Astrocyte (in vitro differentiated cells and primary cell): ENCODE results near the gene RESF1. TPM values are rescaled to one million over a fixed set of nuclear protein-coding genes. Genes with fewer than 3 reads are reported as not detected.

Experiments used
- DNase-seq: peaks from one replicate; pipeline ENCODE4 v3.0.0-alpha.2; 2010; ENCODE audit warnings: low read depth
- FAIRE-seq: peaks from 2 replicates; lab custom pipeline; 2011; peaks lifted over from hg19 to GRCh38; lab: Jason Lieb, UNC
- H2AFZ ChIP-seq: 2 replicates; pipeline ENCODE4 v1.6.0; 2012; ENCODE audit warnings: low read depth, low read length, inconsistent platforms
- H3K27ac ChIP-seq: 2 replicates; pipeline ENCODE4 v1.5.1; 2011; ENCODE audit warnings: low read depth, low read length, inconsistent platforms
- H3K27me3 ChIP-seq: 2 replicates; pipeline ENCODE4 v1.6.0; 2011; ENCODE audit warnings: low read length, inconsistent platforms; ENCODE audit not compliant: insufficient read depth
- H3K36me3 ChIP-seq: 2 replicates; pipeline ENCODE4 v1.5.1; 2011; ENCODE audit warnings: low read length, inconsistent platforms; ENCODE audit not compliant: insufficient read depth
- H3K4me1 ChIP-seq: 2 replicates; pipeline ENCODE4 v1.5.1; 2011; ENCODE audit warnings: low read length, inconsistent platforms; ENCODE audit not compliant: insufficient read depth
- H3K4me2 ChIP-seq: 2 replicates; pipeline ENCODE4 v1.6.0; 2012; ENCODE audit warnings: low read length, inconsistent platforms
- H3K4me3 ChIP-seq: 2 replicates; pipeline ENCODE4 v1.5.1; 2011; ENCODE audit warnings: low read depth, mild to moderate bottlenecking, low read length, inconsistent platforms; ENCODE audit not compliant: insufficient read depth
- H3K79me2 ChIP-seq: 2 replicates; pipeline ENCODE4 v1.6.0; 2012; ENCODE audit warnings: mild to moderate bottlenecking, low read length, inconsistent platforms; ENCODE audit not compliant: insufficient read depth
- H3K9ac ChIP-seq: 2 replicates; pipeline ENCODE4 v1.6.0; 2012; ENCODE audit warnings: mild to moderate bottlenecking, low read length, inconsistent platforms
- H3K9me3 ChIP-seq: 2 replicates; pipeline ENCODE4 v1.5.1; 2012; ENCODE audit warnings: low read depth, mild to moderate bottlenecking, low read length, inconsistent platforms; ENCODE audit not compliant: insufficient read depth
- H4K20me1 ChIP-seq: 2 replicates; pipeline ENCODE4 v1.6.0; 2012; ENCODE audit warnings: low read length, inconsistent platforms; ENCODE audit not compliant: insufficient read depth
- H3K27ac Mint-ChIP-seq: one replicate; pipeline ENCODE4 v1.8.0; 2021; ENCODE audit warnings: mild to moderate bottlenecking, mixed read lengths; ENCODE audit not compliant: unreplicated experiment
- H3K27me3 Mint-ChIP-seq: one replicate; pipeline ENCODE4 v1.8.0; 2021; ENCODE audit warnings: low read depth, mixed read lengths; ENCODE audit not compliant: unreplicated experiment
- H3K36me3 Mint-ChIP-seq: one replicate; pipeline ENCODE4 v1.8.0; 2021; ENCODE audit warnings: low read depth, mixed read lengths; ENCODE audit not compliant: unreplicated experiment
- H3K4me1 Mint-ChIP-seq: one replicate; pipeline ENCODE4 v1.8.0; 2021; ENCODE audit warnings: low read depth, mixed read lengths; ENCODE audit not compliant: unreplicated experiment
- H3K4me3 Mint-ChIP-seq: one replicate; pipeline ENCODE4 v1.8.0; 2021; ENCODE audit warnings: mild to moderate bottlenecking, moderate library complexity, mixed read lengths; ENCODE audit not compliant: unreplicated experiment
- H3K9me3 Mint-ChIP-seq: one replicate; pipeline ENCODE4 v1.8.0; 2021; ENCODE audit warnings: mild to moderate bottlenecking, mixed read lengths; ENCODE audit not compliant: unreplicated experiment
- CTCF ChIP-seq: IDR thresholded peaks from 2 replicates; pipeline ENCODE4 v1.5.1; 2011; ENCODE audit warnings: low read depth, mild to moderate bottlenecking, inconsistent platforms, low read length, moderate library complexity; ENCODE audit not compliant: insufficient read depth
- EZH2 ChIP-seq: IDR thresholded peaks from 2 replicates; pipeline ENCODE4 v1.6.1; 2012; ENCODE audit warnings: mild to moderate bottlenecking, low read length, inconsistent platforms; ENCODE audit not compliant: insufficient read depth
- total RNA-seq: library from RNA; stranded (reverse); gene quantifications from 2 replicates; pipeline ENCODE4 v1.2.1, GENCODE V29; 2021

Gene RESF1
- total RNA-seq, 1 donor from 2014 or later, result 22.2 TPM

DNA sequence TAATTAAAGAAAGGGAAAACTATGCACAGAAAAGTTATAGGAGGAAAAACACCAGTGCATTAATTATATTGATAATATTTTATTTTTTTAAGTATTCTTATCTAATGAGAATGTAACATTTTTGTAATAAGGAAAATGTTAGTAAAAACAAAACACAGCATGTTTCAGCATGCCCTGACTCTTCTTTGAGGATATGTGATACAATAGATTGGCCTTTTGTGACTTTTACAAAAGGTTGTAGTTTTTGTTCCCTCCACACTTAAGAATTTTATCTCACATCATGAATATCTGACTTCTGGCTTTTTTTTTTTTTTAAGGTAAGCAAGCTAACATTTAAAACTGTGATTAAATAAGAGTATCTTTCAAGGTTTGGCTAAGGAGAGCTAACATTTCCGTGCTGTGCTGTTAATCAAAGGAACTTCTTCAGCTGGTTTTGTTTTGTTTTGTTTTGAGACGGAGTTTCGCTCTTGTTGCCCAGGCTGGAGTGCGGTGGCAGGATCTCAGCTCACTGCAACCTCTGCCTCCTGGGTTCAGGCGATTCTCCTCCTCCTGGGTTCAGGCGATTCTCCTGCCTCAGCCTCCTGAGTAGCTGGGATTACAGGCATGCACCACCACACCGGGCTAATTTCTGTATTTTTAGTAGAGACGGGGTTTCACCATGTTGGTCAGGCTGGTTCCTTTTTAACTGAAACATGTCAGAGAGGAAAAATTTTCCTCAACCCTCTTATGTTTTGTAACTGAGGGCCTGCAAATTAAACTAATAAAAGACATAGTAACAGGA is 30.8 kb upstream of the RESF1 start:
- H3K9me3 ChIP-seq, result peaks cover 3% of the 10 kb centered on the region
- no peak overlapping the region for H3K27ac Mint-ChIP-seq

GRCh38 chr12:31929027-31929526 is 30.1 kb upstream of the RESF1 start:
- Histone ChIP-seq H3K4me3 (no peak overlapping the region), H3K27ac (no peak overlapping the region), H3K9ac (no peak overlapping the region), H3K4me2 (no peak overlapping the region), H3K4me1 (no peaks in the 10 kb centered on the region), H2AFZ (no peak overlapping the region), H3K9me3 (no peaks in the 10 kb centered on the region), H3K79me2 (no peaks in the 10 kb centered on the region), H3K36me3 (no peaks in the 10 kb centered on the region), H4K20me1 (no peaks in the 10 kb centered on the region), H3K27me3 (no peaks in the 10 kb centered on the region)
- H3K36me3 Mint-ChIP-seq, result no peaks in the 10 kb centered on the region
- H3K4me3 Mint-ChIP-seq, result no peak overlapping the region
- peaks cover 8% of the 10 kb centered on the region for H3K9me3 Mint-ChIP-seq
- no peaks in the 10 kb centered on the region for H3K27me3 Mint-ChIP-seq
- no peaks in the 10 kb centered on the region for H3K4me1 Mint-ChIP-seq
- TF ChIP-seq CTCF, result no peak
- no peak for TF ChIP-seq EZH2
- no peak for FAIRE-seq
- DNase-seq, result no peak
- H3K27ac Mint-ChIP-seq, result no peak overlapping the region

More for the DNA sequence above, 30.8 kb upstream of the RESF1 start:
- H3K4me1 Mint-ChIP-seq, result no peaks in the 10 kb centered on the region
- H3K4me1 ChIP-seq, result no peaks in the 10 kb centered on the region
- no peak overlapping the region for H3K27ac ChIP-seq
- H3K4me3 Mint-ChIP-seq, result no peak overlapping the region
- H3K36me3 ChIP-seq, result no peaks in the 10 kb centered on the region
- FAIRE-seq, result no peak
- no peaks in the 10 kb centered on the region for H3K27me3 ChIP-seq
- H3K4me3 ChIP-seq, result no peak overlapping the region
- H3K9ac ChIP-seq, result no peak overlapping the region
- no peak overlapping the region for H3K4me2 ChIP-seq
- peaks cover 14% of the 10 kb centered on the region for H3K9me3 Mint-ChIP-seq
- H3K27me3 Mint-ChIP-seq, result no peaks in the 10 kb centered on the region
- no peak for DNase-seq
- no peak for TF ChIP-seq EZH2
- no peak for TF ChIP-seq CTCF
- H2AFZ ChIP-seq, result no peak overlapping the region
- no peaks in the 10 kb centered on the region for H3K36me3 Mint-ChIP-seq
- H3K79me2 ChIP-seq, result no peaks in the 10 kb centered on the region
- no peaks in the 10 kb centered on the region for H4K20me1 ChIP-seq
